ENCODE measurements around the gene THOC6. TPM values are rescaled to one million over a fixed set of nuclear protein-coding genes. Genes with fewer than 3 reads are reported as not detected.

Gene THOC6
- polyA plus RNA-seq, 1 experiment = 14.5 TPM

GRCh38 chr16:3076577-3076976 lies 52.7 kb downstream of the THOC6 start:
- POLR2A ChIA-PET = no interaction called here
- TF ChIP-seq CTCF (IDR thresholded peaks at IDR 0.05; ENCODE audit: low read depth, low read length) = no peak
- CTCF ChIA-PET = interaction anchor here (1.1 kb wide), 1 partner anchor 73 kb away, joined by 3 read pairs; no protein-coding TSS in a partner anchor
- no peak overlapping the region for H3K4me3 ChIP-seq (ENCODE audit: low read depth, low read length)
- H3K27me3 ChIP-seq (ENCODE audit: control insufficient read depth, insufficient read depth, low read length) = peaks cover 28% of the 10 kb centered on the region
- H3K27ac ChIP-seq (ENCODE audit: low read depth, low read length) = no peak overlapping the region
- H3K9me3 ChIP-seq (ENCODE audit: control insufficient read depth, insufficient read depth, low read length) = no peaks in the 10 kb centered on the region
- DNase-seq (ENCODE audit: low read depth, low spot score) = no peak

Small RNAs within 50 kb of the gene (small RNA-seq; reads per million reads assigned to genes)
- not detected for gene LINC00514 (ENCODE audit: insufficient read length, low read depth)

Other genes with a start within 250 kb of the THOC6 start
- gene ELOB, start 246.8 kb upstream of the THOC6 start, polyA plus RNA-seq (2011; rRNA removed) = 146 and 230 TPM in 2 replicates
- not detected in 2 replicates for gene PRSS33, start 236.5 kb upstream of the THOC6 start, polyA plus RNA-seq (2011; rRNA removed)
- not detected in 2 replicates for gene PRSS41, start 225.6 kb upstream of the THOC6 start, polyA plus RNA-seq (2011; rRNA removed)
- 0.17 and 0.47 TPM in 2 replicates for gene PRSS21, start 206.8 kb upstream of the THOC6 start, polyA plus RNA-seq (2011; rRNA removed)
- gene ZG16B, start 193.7 kb upstream of the THOC6 start, polyA plus RNA-seq (2011; rRNA removed) = 0.40 and 0.48 TPM in 2 replicates
- 0.11 and 0.17 TPM in 2 replicates for gene PRSS22, start 165.9 kb upstream of the THOC6 start, polyA plus RNA-seq (2011; rRNA removed)
- gene FLYWCH2, start 140.8 kb upstream of the THOC6 start, polyA plus RNA-seq (2011; rRNA removed) = 22.4 and 37.5 TPM in 2 replicates
- gene FLYWCH1, start 112.1 kb upstream of the THOC6 start, polyA plus RNA-seq (2011; rRNA removed) = 15.1 and 19.8 TPM in 2 replicates
- gene KREMEN2, start 59.8 kb upstream of the THOC6 start, polyA plus RNA-seq (2011; rRNA removed) = 0.04 TPM in 1 of 2 replicates, not detected in the other
- gene PAQR4, start 54.7 kb upstream of the THOC6 start, polyA plus RNA-seq (2011; rRNA removed) = 1.2 and 1.9 TPM in 2 replicates
- gene PKMYT1, start 43.6 kb upstream of the THOC6 start, polyA plus RNA-seq (2011; rRNA removed) = 1.2 and 1.3 TPM in 2 replicates
- not detected in 2 replicates for gene CLDN9, start 11.1 kb upstream of the THOC6 start, polyA plus RNA-seq (2011; rRNA removed)
- 0.07 and 0.10 TPM in 2 replicates for gene CLDN6, start 5.9 kb upstream of the THOC6 start, polyA plus RNA-seq (2011; rRNA removed)
- 67.3 and 97.1 TPM in 2 replicates for gene TNFRSF12A, start 3.7 kb upstream of the THOC6 start, polyA plus RNA-seq (2011; rRNA removed)
- 51.6 and 73.4 TPM in 2 replicates for gene HCFC1R1, start 93 bp upstream of the THOC6 start, polyA plus RNA-seq (2011; rRNA removed)
- gene BICDL2, start 12.9 kb downstream of the THOC6 start, polyA plus RNA-seq (2011; rRNA removed) = not detected in 2 replicates
- gene MMP25, start 22.5 kb downstream of the THOC6 start, polyA plus RNA-seq (2011; rRNA removed) = not detected in 2 replicates
- gene IL32, start 41.6 kb downstream of the THOC6 start, polyA plus RNA-seq (2011; rRNA removed) = 30.3 and 37.9 TPM in 2 replicates
- gene ZSCAN10, start 75.3 kb downstream of the THOC6 start, polyA plus RNA-seq (2011; rRNA removed) = not detected in 2 replicates
- 3.6 and 5.5 TPM in 2 replicates for gene ZNF205, start 88.6 kb downstream of the THOC6 start, polyA plus RNA-seq (2011; rRNA removed)
- 0.47 and 1.2 TPM in 2 replicates for gene ZNF213, start 111.0 kb downstream of the THOC6 start, polyA plus RNA-seq (2011; rRNA removed)
- 0.20 and 0.29 TPM in 2 replicates for gene OR1F1, start 164.2 kb downstream of the THOC6 start, polyA plus RNA-seq (2011; rRNA removed)
- gene ZNF200, start 211.1 kb downstream of the THOC6 start, polyA plus RNA-seq (2011; rRNA removed) = 4.7 and 6.1 TPM in 2 replicates
- not detected in 2 replicates for gene MEFV, start 232.6 kb downstream of the THOC6 start, polyA plus RNA-seq (2011; rRNA removed)